Measurements from ENCODE around the gene NSD2.

DNA sequence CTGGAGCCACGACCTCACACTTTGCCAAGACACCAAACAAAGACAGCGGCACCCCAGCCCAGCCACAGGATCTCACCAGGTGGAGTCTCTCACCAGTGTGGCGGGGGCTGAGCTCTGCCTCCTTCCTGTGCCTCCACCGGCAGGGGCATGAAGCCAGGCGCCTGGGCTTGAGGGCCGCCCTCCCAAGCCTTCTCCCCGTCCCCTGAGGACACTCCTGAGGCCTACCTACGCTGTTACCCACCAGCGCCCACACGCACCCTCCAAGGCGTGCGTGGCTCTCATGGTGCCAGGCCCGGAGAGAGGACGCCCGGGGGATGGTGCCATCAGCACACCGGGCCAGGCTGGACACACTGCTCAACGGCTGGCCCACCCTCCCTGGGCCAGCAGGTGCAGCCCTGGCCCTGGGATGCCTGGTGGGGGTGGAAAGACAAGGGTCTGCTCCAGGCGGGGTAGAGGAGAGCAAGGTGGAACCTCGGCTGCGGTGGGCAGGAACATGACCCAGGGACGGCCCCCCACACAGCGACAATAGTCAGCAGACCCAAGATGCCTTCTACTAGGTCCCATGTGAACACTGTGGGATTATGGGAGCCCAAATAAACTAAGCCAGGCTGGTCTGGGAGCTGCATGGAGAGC, 115.5 kb downstream of the NSD2 start:
- TF ChIP-seq, protein P1, sequence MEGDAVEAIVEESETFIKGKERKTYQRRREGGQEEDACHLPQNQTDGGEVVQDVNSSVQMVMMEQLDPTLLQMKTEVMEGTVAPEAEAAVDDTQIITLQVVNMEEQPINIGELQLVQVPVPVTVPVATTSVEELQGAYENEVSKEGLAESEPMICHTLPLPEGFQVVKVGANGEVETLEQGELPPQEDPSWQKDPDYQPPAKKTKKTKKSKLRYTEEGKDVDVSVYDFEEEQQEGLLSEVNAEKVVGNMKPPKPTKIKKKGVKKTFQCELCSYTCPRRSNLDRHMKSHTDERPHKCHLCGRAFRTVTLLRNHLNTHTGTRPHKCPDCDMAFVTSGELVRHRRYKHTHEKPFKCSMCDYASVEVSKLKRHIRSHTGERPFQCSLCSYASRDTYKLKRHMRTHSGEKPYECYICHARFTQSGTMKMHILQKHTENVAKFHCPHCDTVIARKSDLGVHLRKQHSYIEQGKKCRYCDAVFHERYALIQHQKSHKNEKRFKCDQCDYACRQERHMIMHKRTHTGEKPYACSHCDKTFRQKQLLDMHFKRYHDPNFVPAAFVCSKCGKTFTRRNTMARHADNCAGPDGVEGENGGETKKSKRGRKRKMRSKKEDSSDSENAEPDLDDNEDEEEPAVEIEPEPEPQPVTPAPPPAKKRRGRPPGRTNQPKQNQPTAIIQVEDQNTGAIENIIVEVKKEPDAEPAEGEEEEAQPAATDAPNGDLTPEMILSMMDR (IDR thresholded peaks at IDR 0.05): no peak
- TF ChIP-seq EZH2 (IDR thresholded peaks at IDR 0.05): no peak
- no peak for TF ChIP-seq EZH2phosphoT487 (IDR thresholded peaks at IDR 0.05)
